ENCODE measurements around the gene FBXL16. TPM values are rescaled to one million over a fixed set of nuclear protein-coding genes. Genes with fewer than 3 reads are reported as not detected.
A peak's percentile ranks its signal among the peaks of the same experiment; 100 is the strongest.

FBXL16 gene
- total RNA-seq, 2 donors from 2014 or later: 1.0 to 2.3 TPM

- Histone ChIP-seq H3K4me1 (peaks cover 72% of the 10 kb centered on the region), H3K27ac (peak overlapping the region in 2 of 4 donors; percentile 68 to 73), H3K9me3 (no peaks in the 10 kb centered on the region), H3K4me3 (no peak overlapping the region), H3K36me3 (replicated peaks in 1 of 2; ENCODE audit: insufficient read depth in 1 of 2, low read depth in 2 of 2) (no peaks in the 10 kb centered on the region), H3K27me3 (no peaks in the 10 kb centered on the region)
- no peak for TF ChIP-seq CTCF (IDR thresholded peaks at IDR 0.05)
- TF ChIP-seq POLR2A (IDR thresholded peaks at IDR 0.05): no peak
- intact Hi-C loops (cut with DNase I): no loop called here
- ATAC-seq (no peak), DNase-seq (no peak)
- WGBS, 2 donors: 82 to 88% methylated on average over 18 to 32 of the region's 32 CpGs
Observed at GRCh38 chr16:717450-718245, 12.0 kb upstream of the FBXL16 start.

- H3K27me3 ChIP-seq: no peaks in the 10 kb centered on the region
- WGBS, 2 donors: 85% methylated on average over 29 of the region's 29 CpGs; no CpG with 5 or more reads in 1 of the 2 donors
- H3K27ac ChIP-seq: peak overlapping the region in 3 of 4 donors; percentile 58 to 73 (median 68)
- TF ChIP-seq POLR2A (IDR thresholded peaks at IDR 0.05): no peak
- TF ChIP-seq CTCF (IDR thresholded peaks at IDR 0.05): no peak
- no peak for ATAC-seq
- DNase-seq: no peak
- no peaks in the 10 kb centered on the region for H3K36me3 ChIP-seq (replicated peaks in 1 of 2; ENCODE audit: insufficient read depth in 1 of 2, low read depth in 2 of 2)
- no peak overlapping the region for H3K4me3 ChIP-seq
- intact Hi-C loops (cut with DNase I): no loop called here
- peaks cover 67% of the 10 kb centered on the region for H3K4me1 ChIP-seq
- H3K9me3 ChIP-seq: no peaks in the 10 kb centered on the region
Observed at GRCh38 chr16:716768-717325, 11.2 kb upstream of the FBXL16 start.

- Histone ChIP-seq H3K27me3 (peaks cover 0 to 2% of the 10 kb centered on the region in 2 donors), H3K9me3 (no peaks in the 10 kb centered on the region), H3K36me3 (replicated peaks in 1 of 2; ENCODE audit: insufficient read depth in 1 of 2, low read depth in 2 of 2) (no peaks in the 10 kb centered on the region), H3K4me3 (no peak overlapping the region), H3K4me1 (peaks cover 66% of the 10 kb centered on the region), H3K27ac (peak overlapping the region; percentile 16 to 73 (median 63))
- TF ChIP-seq POLR2A (IDR thresholded peaks at IDR 0.05) (peak in 2 of 3 donors; percentile 12 to 16), CTCF (IDR thresholded peaks at IDR 0.05) (no peak)
- DNase-seq (peak; percentile 74 to 83 (median 80)), ATAC-seq (peak; percentile 17)
- WGBS, 2 donors: 15 to 26% methylated on average over 3 to 12 of the region's 12 CpGs
- intact Hi-C loops (cut with DNase I): no loop called here
Observed at GRCh38 chr16:716200-716568, 10.6 kb upstream of the FBXL16 start.

GRCh38 chr16:715477-716199, 10.0 kb upstream of the FBXL16 start:
- DNase-seq: no peak
- H3K4me1 ChIP-seq: peaks cover 66% of the 10 kb centered on the region
- WGBS, 2 donors: 2 to 7% methylated on average over 21 to 73 of the region's 74 CpGs
- peak overlapping the region; percentile 16 to 73 (median 63) for H3K27ac ChIP-seq
- no peaks in the 10 kb centered on the region for H3K9me3 ChIP-seq
- peaks cover 0 to 8% of the 10 kb centered on the region in 2 donors for H3K27me3 ChIP-seq
- peak; percentile 17 for ATAC-seq
- TF ChIP-seq CTCF (IDR thresholded peaks at IDR 0.05) (peak in 1 of 7 experiments; percentile 8), POLR2A (IDR thresholded peaks at IDR 0.05) (no peak)
- intact Hi-C loops (cut with DNase I): no loop called here
- H3K4me3 ChIP-seq: peak overlapping the region; percentile 25 to 43
- no peaks in the 10 kb centered on the region for H3K36me3 ChIP-seq (replicated peaks in 1 of 2; ENCODE audit: insufficient read depth in 1 of 2, low read depth in 2 of 2)

Measured in body of pancreas (tissue), 4 donors.